Fibroblast of the aortic adventitia (primary cell): Measurements from ENCODE around the gene GCNT2. TPM values are rescaled to one million over a fixed set of nuclear protein-coding genes. Genes with fewer than 3 reads are reported as not detected.
"Not testable (repeated sequence)": the region's sequence is repeated elsewhere in the genome, so short reads cannot be mapped to it uniquely, and the experiment has no call there.

ENCODE experiments used
- DNase-seq: peaks from one replicate; pipeline ENCODE4 v3.0.0-alpha.2; 2010; ENCODE audit warnings: low read depth
- H3K4me3 ChIP-seq: 2 replicates; pipeline ENCODE4 v1.5.1; 2011; ENCODE audit warnings: low read depth, mild to moderate bottlenecking, control low read depth, low read length, moderate library complexity
- CTCF ChIP-seq: IDR thresholded peaks from 2 replicates; pipeline ENCODE4 v1.5.1; 2011; ENCODE audit warnings: mild to moderate bottlenecking, low read length, control low read depth, inconsistent platforms; ENCODE audit not compliant: insufficient read depth
- total RNA-seq: library from RNA; depleted of rRNA; stranded (reverse); fragments of >200 nt; gene quantifications from 2 replicates; pipeline ENCODE4 v1.2.3, GENCODE V29; 2012; ENCODE audit warnings: low replicate concordance

GCNT2 gene
- total RNA-seq, 1 donor: 2.5 TPM

- TF ChIP-seq CTCF: no peak
- peak; percentile 67 for DNase-seq
- H3K4me3 ChIP-seq: no peak overlapping the region
Observed at GRCh38 chr6:10610289-10610688, 89.1 kb downstream of the GCNT2 start.

- no peak for DNase-seq
- no peak overlapping the region for H3K4me3 ChIP-seq
- TF ChIP-seq CTCF: no peak
Observed at GRCh38 chr6:10612161-10612560, 91.0 kb downstream of the GCNT2 start.

GRCh38 chr6:10613077-10613476, 91.9 kb downstream of the GCNT2 start:
- no peak for TF ChIP-seq CTCF
- DNase-seq: peak; percentile 47
- no peak overlapping the region for H3K4me3 ChIP-seq

- TF ChIP-seq CTCF: no peak
- no peak for DNase-seq
- no peak overlapping the region for H3K4me3 ChIP-seq
Observed at GRCh38 chr6:10613723-10614122, 92.6 kb downstream of the GCNT2 start.

- no peak overlapping the region for H3K4me3 ChIP-seq
- TF ChIP-seq CTCF: no peak
- no peak for DNase-seq
Observed at GRCh38 chr6:10615675-10616074, 94.5 kb downstream of the GCNT2 start.

- not testable (repeated sequence) for DNase-seq, H3K4me3 ChIP-seq
Observed at GRCh38 chr6:10616266-10616665, 95.1 kb downstream of the GCNT2 start.

- no peak overlapping the region for H3K4me3 ChIP-seq
- no peak for TF ChIP-seq CTCF
- DNase-seq: no peak
Observed at GRCh38 chr6:10617008-10617696, 96.0 kb downstream of the GCNT2 start.
